ENCODE data around the gene SLC6A3. TPM values are rescaled to one million over a fixed set of nuclear protein-coding genes. Genes with fewer than 3 reads are reported as not detected.

Gene SLC6A3
- total RNA-seq, 4 donors from 2014 or later, result 0.16 TPM; not detected in 3

DNA sequence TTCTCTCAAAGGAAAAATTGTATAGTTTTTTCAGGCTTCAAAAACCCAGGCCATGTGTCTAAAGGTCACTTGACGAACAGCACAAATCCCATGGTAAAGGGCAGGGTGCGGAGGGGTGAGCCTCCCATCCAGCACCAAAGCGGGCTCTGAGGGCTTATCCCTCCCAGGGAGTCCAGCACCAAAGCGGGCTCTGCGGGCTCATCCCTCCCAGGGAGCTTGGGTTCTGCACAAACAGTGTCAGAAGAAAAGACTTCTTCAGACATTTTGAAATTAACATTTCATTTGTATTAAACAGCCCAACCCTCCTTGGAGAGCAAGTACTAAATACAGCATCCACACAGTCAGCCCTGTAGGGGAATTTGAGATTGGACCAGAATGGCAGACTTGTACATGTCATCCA is 57.4 kb downstream of the SLC6A3 start:
- Histone ChIP-seq H3K9me3 (no peaks in the 10 kb centered on the region), H3K36me3 (no peaks in the 10 kb centered on the region), H3K4me3 (no peak overlapping the region), H3K4me1 (peaks cover 17% of the 10 kb centered on the region), H3K27ac (no peak overlapping the region), H3K27me3 (peaks cover 30% of the 10 kb centered on the region)
- WGBS, result 93% methylated on average over 5 of the region's 5 CpGs
- TF ChIP-seq, protein P1, sequence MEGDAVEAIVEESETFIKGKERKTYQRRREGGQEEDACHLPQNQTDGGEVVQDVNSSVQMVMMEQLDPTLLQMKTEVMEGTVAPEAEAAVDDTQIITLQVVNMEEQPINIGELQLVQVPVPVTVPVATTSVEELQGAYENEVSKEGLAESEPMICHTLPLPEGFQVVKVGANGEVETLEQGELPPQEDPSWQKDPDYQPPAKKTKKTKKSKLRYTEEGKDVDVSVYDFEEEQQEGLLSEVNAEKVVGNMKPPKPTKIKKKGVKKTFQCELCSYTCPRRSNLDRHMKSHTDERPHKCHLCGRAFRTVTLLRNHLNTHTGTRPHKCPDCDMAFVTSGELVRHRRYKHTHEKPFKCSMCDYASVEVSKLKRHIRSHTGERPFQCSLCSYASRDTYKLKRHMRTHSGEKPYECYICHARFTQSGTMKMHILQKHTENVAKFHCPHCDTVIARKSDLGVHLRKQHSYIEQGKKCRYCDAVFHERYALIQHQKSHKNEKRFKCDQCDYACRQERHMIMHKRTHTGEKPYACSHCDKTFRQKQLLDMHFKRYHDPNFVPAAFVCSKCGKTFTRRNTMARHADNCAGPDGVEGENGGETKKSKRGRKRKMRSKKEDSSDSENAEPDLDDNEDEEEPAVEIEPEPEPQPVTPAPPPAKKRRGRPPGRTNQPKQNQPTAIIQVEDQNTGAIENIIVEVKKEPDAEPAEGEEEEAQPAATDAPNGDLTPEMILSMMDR (IDR thresholded peaks at IDR 0.05), result no peak
- TF ChIP-seq POLR2A (IDR thresholded peaks at IDR 0.05) (no peak), POLR2AphosphoS5 (IDR thresholded peaks at IDR 0.05) (no peak), EP300 (IDR thresholded peaks at IDR 0.05) (no peak)
- no peak for DNase-seq (ENCODE audit: low spot score in 2 of 2)

GRCh38 chr5:1387059-1387755 is 58.0 kb downstream of the SLC6A3 start:
- H3K27ac ChIP-seq, result no peak overlapping the region
- 57% methylated on average over 11 of the region's 11 CpGs for WGBS
- DNase-seq (ENCODE audit: low spot score in 2 of 2), result no peak
- H3K36me3 ChIP-seq, result no peaks in the 10 kb centered on the region
- H3K9me3 ChIP-seq, result no peaks in the 10 kb centered on the region
- H3K4me3 ChIP-seq, result no peak overlapping the region
- peaks cover 17% of the 10 kb centered on the region for H3K4me1 ChIP-seq
- TF ChIP-seq POLR2A (IDR thresholded peaks at IDR 0.05) (no peak), POLR2AphosphoS5 (IDR thresholded peaks at IDR 0.05) (no peak), EP300 (IDR thresholded peaks at IDR 0.05) (no peak)
- TF ChIP-seq, protein P1 (IDR thresholded peaks at IDR 0.05), result no peak
- peaks cover 23% of the 10 kb centered on the region for H3K27me3 ChIP-seq

- TF ChIP-seq POLR2AphosphoS5 (IDR thresholded peaks at IDR 0.05), result no peak
- TF ChIP-seq, protein P1 (IDR thresholded peaks at IDR 0.05), result no peak
- no peak for TF ChIP-seq EP300 (IDR thresholded peaks at IDR 0.05)
- TF ChIP-seq POLR2A (IDR thresholded peaks at IDR 0.05), result no peak
- H3K27ac ChIP-seq, result peak overlapping the region; percentile 78
- no peaks in the 10 kb centered on the region for H3K36me3 ChIP-seq
- no peak for DNase-seq (ENCODE audit: low spot score in 2 of 2)
- H3K27me3 ChIP-seq, result peaks cover 14% of the 10 kb centered on the region
- WGBS, result 1% methylated on average over 10 of the region's 36 CpGs
- H3K4me1 ChIP-seq, result peaks cover 17% of the 10 kb centered on the region
- H3K9me3 ChIP-seq, result no peaks in the 10 kb centered on the region
- H3K4me3 ChIP-seq, result peak overlapping the region; percentile 71
Measured at GRCh38 chr5:1386274-1386717, 58.9 kb downstream of the SLC6A3 start.

- WGBS, result 61% methylated on average over 9 of the region's 48 CpGs
- peak; percentile 91 to 93 for DNase-seq (ENCODE audit: low spot score in 2 of 2)
- Histone ChIP-seq H3K36me3 (no peaks in the 10 kb centered on the region), H3K9me3 (no peaks in the 10 kb centered on the region), H3K4me1 (peaks cover 22% of the 10 kb centered on the region), H3K4me3 (peak overlapping the region; percentile 71), H3K27ac (peak overlapping the region; percentile 78), H3K27me3 (peaks cover 10% of the 10 kb centered on the region)
- no peak for TF ChIP-seq EP300 (IDR thresholded peaks at IDR 0.05)
- peak in 1 of 2 donors; percentile 44 for TF ChIP-seq POLR2A (IDR thresholded peaks at IDR 0.05)
- TF ChIP-seq, protein P1 (IDR thresholded peaks at IDR 0.05), result no peak
- TF ChIP-seq POLR2AphosphoS5 (IDR thresholded peaks at IDR 0.05), result no peak
Measured at GRCh38 chr5:1385395-1386273, 59.6 kb downstream of the SLC6A3 start.

GRCh38 chr5:1384521-1384920 is 60.7 kb downstream of the SLC6A3 start:
- WGBS, result 81% methylated on average over 10 of the region's 10 CpGs
- Histone ChIP-seq H3K27me3 (peaks cover 11% of the 10 kb centered on the region), H3K9me3 (no peaks in the 10 kb centered on the region), H3K36me3 (no peaks in the 10 kb centered on the region), H3K4me3 (no peak overlapping the region), H3K27ac (no peak overlapping the region), H3K4me1 (peaks cover 27% of the 10 kb centered on the region)
- TF ChIP-seq POLR2A (IDR thresholded peaks at IDR 0.05) (no peak), POLR2AphosphoS5 (IDR thresholded peaks at IDR 0.05) (no peak), EP300 (IDR thresholded peaks at IDR 0.05) (no peak)
- TF ChIP-seq, protein P1 (IDR thresholded peaks at IDR 0.05), result no peak
- DNase-seq (ENCODE audit: low spot score in 2 of 2), result no peak

All from suprapubic skin (tissue), 4 donors.